Lung microvascular endothelial cell (primary cell): ENCODE measurements around the gene PRSS21. TPM values are rescaled to one million over a fixed set of nuclear protein-coding genes. Genes with fewer than 3 reads are reported as not detected.

Experiments used
- DNase-seq, 2 donors: peaks; one replicate each; pipeline versions ENCODE4 v3.0.0 to v3.0.0-alpha.2; 2010; ENCODE audit warnings: low read depth in 2 of 2
- total RNA-seq: library from RNA; depleted of rRNA; stranded (reverse); fragments of >200 nt; gene quantifications from 2 replicates; pipeline ENCODE4 v1.2.1, GENCODE V29; 2014

Gene PRSS21
- total RNA-seq, 1 donor from 2014 or later, result 0.40 TPM

- no peak for DNase-seq
Observed at GRCh38 chr16:2779978-2780898, 36.8 kb upstream of the PRSS21 start.

- DNase-seq, result no peak
Observed at GRCh38 chr16:2782583-2783351, 34.3 kb upstream of the PRSS21 start.

- DNase-seq, result no peak
Observed at GRCh38 chr16:2783581-2784357, 33.3 kb upstream of the PRSS21 start.

DNA sequence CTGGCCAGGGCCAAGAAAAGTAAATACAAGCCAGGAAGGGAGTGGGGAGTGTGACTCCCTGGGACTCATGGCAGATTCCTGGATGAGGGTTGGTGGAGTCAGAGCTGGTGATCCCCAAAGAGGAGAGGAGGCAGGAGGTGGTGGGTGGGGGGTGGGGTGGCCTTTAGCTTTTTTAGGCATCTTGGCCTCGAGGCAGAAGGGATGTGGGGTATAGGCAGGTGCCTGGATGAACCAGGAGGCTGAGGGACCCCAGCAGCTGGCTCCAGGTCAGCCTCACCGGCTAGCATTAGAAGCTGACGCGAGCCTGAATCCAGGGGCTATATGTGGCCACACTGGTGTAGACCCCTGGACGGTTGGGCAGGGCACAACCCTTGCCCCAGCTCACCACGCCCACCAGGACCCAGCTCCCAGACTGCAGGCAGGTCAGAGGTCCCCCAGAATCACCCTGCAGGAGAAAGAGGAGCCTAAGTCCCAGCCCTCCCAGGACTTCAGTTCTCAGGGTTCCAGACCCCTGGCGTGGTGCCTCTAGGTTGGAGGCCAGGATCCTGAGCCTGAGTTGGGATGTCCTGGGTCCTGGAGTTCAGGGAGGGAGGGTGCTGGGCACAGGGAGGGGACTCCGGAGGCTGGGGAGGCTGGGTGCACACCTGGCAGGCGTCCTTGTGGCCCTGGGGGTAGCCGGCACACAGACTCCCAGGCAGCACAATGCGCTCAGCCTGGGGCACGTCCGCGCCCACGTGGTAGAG, 32.5 kb upstream of the PRSS21 start:
- DNase-seq, result no peak

GRCh38 chr16:2785101-2785991, 31.7 kb upstream of the PRSS21 start:
- DNase-seq, result no peak

DNA sequence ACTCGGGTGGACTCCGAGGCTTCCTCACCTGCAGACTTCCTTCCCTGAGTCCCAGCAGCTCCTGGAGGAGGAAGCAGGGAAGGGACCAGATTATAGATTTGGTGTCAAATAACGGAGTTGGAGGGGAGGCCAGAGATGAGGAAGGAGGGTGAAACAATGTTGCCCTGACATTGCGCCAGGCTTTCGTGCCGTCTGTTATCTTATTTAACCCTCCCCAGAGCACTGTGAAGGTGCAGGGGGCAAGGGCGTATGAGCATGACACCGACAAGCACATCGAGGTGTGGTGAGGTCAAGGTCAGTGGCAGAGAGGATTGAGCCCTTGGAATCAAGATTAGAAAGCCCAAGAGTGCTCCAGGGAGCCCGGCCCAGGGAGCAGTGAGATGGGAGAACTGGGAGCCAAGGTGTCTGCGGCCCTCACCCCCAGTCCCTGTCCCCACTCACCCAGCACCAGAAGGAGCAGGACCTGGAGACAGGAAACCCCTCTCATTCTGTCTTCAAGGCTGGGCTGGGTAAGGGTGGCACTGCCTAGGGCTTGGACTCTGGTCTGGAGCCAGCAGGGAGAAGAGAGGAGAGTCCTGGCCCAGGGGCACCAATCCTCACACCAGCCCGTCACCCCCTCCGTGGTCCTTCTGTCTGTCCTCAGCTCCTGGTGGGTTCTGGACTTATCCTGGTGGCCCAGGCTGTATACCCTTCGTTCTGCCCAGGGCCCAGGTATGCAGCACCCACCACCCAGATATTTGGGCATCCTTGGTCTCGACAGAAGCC, 30.8 kb upstream of the PRSS21 start:
- no peak for DNase-seq

DNA sequence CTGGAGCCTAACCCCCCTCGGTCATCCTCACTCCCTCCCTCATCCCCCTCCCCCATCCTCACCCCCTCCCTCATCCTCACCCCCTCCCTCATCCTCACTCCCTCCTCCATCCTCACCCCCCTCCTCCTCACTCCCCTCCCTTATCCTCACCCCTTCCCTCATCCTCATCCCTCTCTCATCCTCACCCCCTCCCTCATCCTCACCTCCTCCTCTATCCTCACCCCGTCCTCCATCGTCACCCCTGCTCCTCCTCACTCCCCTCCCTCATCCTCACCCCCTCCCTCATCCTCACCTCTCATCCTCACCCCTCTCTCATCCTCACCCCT, 30.2 kb upstream of the PRSS21 start:
- no peak for DNase-seq

DNA sequence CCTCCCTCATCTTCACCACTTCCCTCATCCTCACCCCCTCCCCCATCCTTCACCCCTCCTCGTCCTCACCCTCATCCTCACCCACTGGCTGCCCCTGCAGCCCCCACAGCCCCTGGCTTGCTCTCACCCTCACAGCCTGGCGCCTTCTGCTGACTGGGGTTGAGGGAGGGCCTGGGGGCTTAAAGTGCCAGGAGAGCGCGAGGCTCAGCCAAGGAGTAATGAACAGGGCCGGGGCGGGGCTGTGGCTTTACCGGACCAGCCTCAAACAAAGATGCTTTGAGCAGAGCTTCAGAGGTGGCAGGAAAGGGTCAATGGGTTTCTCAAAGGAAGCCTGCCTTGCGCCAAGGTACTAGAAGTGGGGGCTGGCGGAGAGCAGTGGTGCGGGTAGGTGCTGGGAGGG, 29.6 kb upstream of the PRSS21 start, which contains the start of gene PRSS33:
Gene PRSS33 (minus strand): TSS at position 155 of the 400 bp plus-strand sequence. CDS start 1,013 bp downstream, outside the sequence.
- DNase-seq, result no peak

DNA sequence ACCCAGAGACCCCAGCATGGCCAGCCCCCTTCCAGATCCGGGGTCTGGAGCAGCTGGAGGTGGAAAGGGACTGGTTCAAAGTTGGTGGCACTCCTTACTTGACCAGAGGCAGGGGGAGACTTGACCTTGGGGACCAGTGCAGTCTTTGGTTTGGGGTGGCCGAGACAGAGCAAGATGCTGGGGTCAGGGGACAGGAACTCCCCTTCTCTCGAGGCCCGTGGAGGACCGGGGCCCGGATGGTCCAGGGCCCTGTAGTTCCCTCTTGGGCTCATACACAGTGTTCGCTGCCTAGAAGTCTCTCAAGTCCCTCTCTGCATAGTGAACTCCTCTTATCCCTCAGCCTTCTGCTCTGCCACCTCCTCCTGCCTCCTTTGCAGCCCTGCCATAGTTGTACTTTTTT, 29.1 kb upstream of the PRSS21 start:
- DNase-seq, result no peak

DNA sequence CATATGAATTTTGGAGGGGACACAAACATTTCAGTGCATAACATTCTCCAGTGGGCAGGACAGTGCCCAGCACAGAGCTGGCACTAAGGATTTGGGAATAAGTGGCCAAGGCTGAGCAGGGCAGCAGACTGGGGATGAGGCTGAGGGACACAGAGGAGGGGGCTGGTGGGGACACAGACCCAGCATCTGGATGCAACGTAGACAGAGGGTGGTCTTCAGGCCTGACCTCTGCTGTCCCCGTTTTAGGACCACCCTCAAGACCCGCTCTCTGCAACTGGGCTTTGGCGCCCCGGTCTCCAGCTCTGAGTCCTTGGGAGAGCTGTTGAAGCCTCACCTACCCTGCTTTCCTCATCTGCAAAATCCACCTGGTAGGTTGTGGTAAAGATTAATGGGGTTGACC, 26.4 kb upstream of the PRSS21 start:
- DNase-seq, result no peak

GRCh38 chr16:2791174-2791573, 25.9 kb upstream of the PRSS21 start:
- no peak for DNase-seq

- no peak for DNase-seq
Observed at GRCh38 chr16:2792940-2793339, 24.1 kb upstream of the PRSS21 start.

- DNase-seq, result no peak
Observed at GRCh38 chr16:2795395-2796143, 21.5 kb upstream of the PRSS21 start.

GRCh38 chr16:2798723-2799204, 18.3 kb upstream of the PRSS21 start:
- no peak for DNase-seq

DNA sequence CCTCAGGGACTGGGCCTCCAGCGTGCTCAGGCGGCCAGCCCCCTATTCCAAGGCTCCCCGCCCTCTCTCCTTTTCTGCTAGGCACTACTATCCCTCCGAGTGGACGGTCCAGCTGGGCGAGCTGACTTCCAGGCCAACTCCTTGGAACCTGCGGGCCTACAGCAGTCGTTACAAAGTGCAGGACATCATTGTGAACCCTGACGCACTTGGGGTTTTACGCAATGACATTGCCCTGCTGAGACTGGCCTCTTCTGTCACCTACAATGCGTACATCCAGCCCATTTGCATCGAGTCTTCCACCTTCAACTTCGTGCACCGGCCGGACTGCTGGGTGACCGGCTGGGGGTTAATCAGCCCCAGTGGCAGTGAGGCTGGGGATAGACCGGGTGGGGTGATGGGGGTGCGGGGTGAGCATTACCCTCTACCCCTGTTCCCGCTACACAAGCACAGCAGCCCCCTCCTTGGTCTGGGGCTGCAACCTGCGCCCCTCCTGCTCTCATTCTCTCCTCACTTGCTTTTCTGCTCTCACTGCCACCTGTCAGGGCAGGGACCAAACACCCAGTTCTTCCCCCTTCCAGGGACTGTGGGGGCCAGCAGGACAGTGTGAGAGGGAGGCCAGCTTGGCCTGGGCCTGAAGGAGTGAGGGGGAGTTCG, 17.7 kb upstream of the PRSS21 start:
- DNase-seq, result no peak

GRCh38 chr16:2799859-2800226, 17.2 kb upstream of the PRSS21 start:
- DNase-seq, result no peak

- DNase-seq, result no peak
Observed at GRCh38 chr16:2803545-2804195, 13.4 kb upstream of the PRSS21 start.

- DNase-seq, result no peak
Observed at GRCh38 chr16:2804728-2805127, 12.3 kb upstream of the PRSS21 start.
